GM23338 (cell line): ENCODE results near the gene CNOT8. TPM values are rescaled to one million over a fixed set of nuclear protein-coding genes. Genes with fewer than 3 reads are reported as not detected.

Source experiments
- ATAC-seq: fragments of 200-7000 bp; cut with Tn5 transposase; 3 replicates; pipeline ENCODE4 v1.9.1; 2020
- DNase-seq: peaks from one replicate; pipeline ENCODE4 v3.0.0-alpha.2; 2015; ENCODE audit warnings: low spot score
- H2AFZ ChIP-seq: fragments of 200-600 bp; sonication (generic); 2 replicates; pipeline ENCODE4 v1.8.0; 2016; ENCODE audit warnings: antibody characterized with exemption, mild to moderate bottlenecking, moderate library complexity
- H3F3A ChIP-seq: fragments of 200-600 bp; sonication (generic); replicated peaks from 2 replicates; pipeline ENCODE4 v1.8.0; 2017; ENCODE audit warnings: antibody characterized with exemption, mixed run types, low read depth
- H3K27ac ChIP-seq: fragments of 200-600 bp; sonication (generic); 2 replicates; pipeline ENCODE4 v1.6.1; 2016; ENCODE audit warnings: low read depth
- H3K27me3 ChIP-seq: fragments of 200-600 bp; sonication (generic); 2 replicates; pipeline ENCODE4 v1.8.0; 2016; ENCODE audit warnings: mild to moderate bottlenecking, mixed run types, moderate library complexity; ENCODE audit not compliant: insufficient read depth
- H3K36me3 ChIP-seq: fragments of 200-600 bp; sonication (generic); 2 replicates; pipeline ENCODE4 v1.8.0; 2016; ENCODE audit warnings: mild to moderate bottlenecking; ENCODE audit not compliant: insufficient read depth
- H3K4me1 ChIP-seq: fragments of 200-600 bp; sonication (generic); 2 replicates; pipeline ENCODE4 v1.8.0; 2016; ENCODE audit warnings: mild to moderate bottlenecking, moderate library complexity; ENCODE audit not compliant: insufficient read depth
- H3K4me2 ChIP-seq: fragments of 200-600 bp; sonication (generic); 2 replicates; pipeline ENCODE4 v1.7.1; 2017; ENCODE audit warnings: mixed run types
- H3K4me3 ChIP-seq: fragments of 200-600 bp; sonication (generic); 2 replicates; pipeline ENCODE4 v1.6.1; 2016; ENCODE audit warnings: mixed run types
- H3K79me2 ChIP-seq: fragments of 200-600 bp; sonication (generic); replicated peaks from 2 replicates; pipeline ENCODE4 v1.8.0; 2017; ENCODE audit warnings: mild to moderate bottlenecking; ENCODE audit not compliant: insufficient read depth
- H3K9me2 ChIP-seq: fragments of 200-600 bp; sonication (generic); 2 replicates; pipeline ENCODE4 v1.8.0; 2017; ENCODE audit not compliant: insufficient read depth
- H4K20me1 ChIP-seq: fragments of 200-600 bp; sonication (generic); replicated peaks from 2 replicates; pipeline ENCODE4 v1.8.0; 2017; ENCODE audit warnings: mild to moderate bottlenecking; ENCODE audit not compliant: insufficient read depth
- H3K27ac Mint-ChIP-seq: 2 replicates; pipeline ENCODE4 v1.8.0; 2020; ENCODE audit warnings: inconsistent platforms, mild to moderate bottlenecking, moderate library complexity, mixed read lengths
- H3K27me3 Mint-ChIP-seq: 3 replicates; pipeline ENCODE4 v1.8.0; 2022; ENCODE audit warnings: low read depth, mild to moderate bottlenecking, moderate library complexity, mixed read lengths, inconsistent platforms; ENCODE audit not compliant: insufficient read depth, poor library complexity
- H3K36me3 Mint-ChIP-seq: 3 replicates; pipeline ENCODE4 v1.8.0; 2021; ENCODE audit warnings: low read depth, mild to moderate bottlenecking, inconsistent platforms, moderate library complexity, mixed read lengths
- H3K4me1 Mint-ChIP-seq: 3 replicates; pipeline ENCODE4 v1.8.0; 2020; ENCODE audit warnings: mild to moderate bottlenecking, inconsistent platforms, mixed read lengths
- H3K4me3 Mint-ChIP-seq: 3 replicates; pipeline ENCODE4 v1.8.0; 2021; ENCODE audit warnings: moderate library complexity, mild to moderate bottlenecking, inconsistent platforms, mixed read lengths
- H3K9me3 Mint-ChIP-seq: 3 replicates; pipeline ENCODE4 v1.8.0; 2020; ENCODE audit warnings: moderate library complexity, mild to moderate bottlenecking, inconsistent platforms, mixed read lengths
- CREB1 ChIP-seq: fragments of 250-450 bp; sonication (Bioruptor Pico); IDR thresholded peaks from 2 replicates; pipeline ENCODE4 v1.5.0; 2020; ENCODE audit warnings: low read depth, mild to moderate bottlenecking, moderate library complexity
- CTCF ChIP-seq, 2 experiments: fragments of 200-600 bp in 1 of 2; sonication (generic) in 1 of 2; conservative IDR thresholded peaks; 2 replicates each; pipeline versions ENCODE4 v1.5.1 to v1.6.1; 2016 to 2017; ENCODE audit warnings: antibody characterized with exemption in 2 of 2, low read depth in 2 of 2, mild to moderate bottlenecking in 2 of 2, moderate library complexity in 1 of 2
- ETS1 ChIP-seq: IDR thresholded peaks from 2 replicates; pipeline ENCODE4 v1.6.1; 2016; ENCODE audit warnings: antibody characterized with exemption
- EZH2 ChIP-seq: fragments of 200-600 bp; sonication (generic); IDR thresholded peaks from one replicate; pipeline ENCODE4 v1.8.0; 2017; ENCODE audit warnings: antibody characterized with exemption, mild to moderate bottlenecking, low read depth; ENCODE audit not compliant: unreplicated experiment
- EZH2phosphoT487 ChIP-seq: fragments of 200-600 bp; sonication (generic); IDR thresholded peaks from one replicate; pipeline ENCODE4 v1.8.1; 2018; ENCODE audit warnings: antibody characterized with exemption; ENCODE audit not compliant: unreplicated experiment
- JUNB ChIP-seq: IDR thresholded peaks from one replicate; pipeline ENCODE4 v1.6.1; 2016; ENCODE audit warnings: antibody characterized with exemption; ENCODE audit not compliant: unreplicated experiment
- NANOG ChIP-seq: IDR thresholded peaks from 2 replicates; pipeline ENCODE4 v1.6.1; 2016; ENCODE audit warnings: antibody characterized with exemption, borderline replicate concordance
- POLR2AphosphoS5 ChIP-seq: IDR thresholded peaks from 2 replicates; pipeline ENCODE4 v1.6.1; 2016; ENCODE audit warnings: antibody characterized with exemption, low read depth
- REST ChIP-seq: IDR thresholded peaks from one replicate; pipeline ENCODE4 v1.6.1; 2018; ENCODE audit warnings: antibody characterized with exemption; ENCODE audit not compliant: unreplicated experiment
- STAT1 ChIP-seq: IDR thresholded peaks from one replicate; pipeline ENCODE4 v1.6.1; 2016; ENCODE audit warnings: antibody characterized with exemption; ENCODE audit not compliant: unreplicated experiment
- ZNF331 ChIP-seq: fragments of 250-450 bp; sonication (Bioruptor Pico); IDR thresholded peaks from 2 replicates; pipeline ENCODE4 v1.5.0; 2020; ENCODE audit warnings: low read depth, mild to moderate bottlenecking, moderate library complexity
- ZNF462 ChIP-seq: fragments of 250-450 bp; sonication (Bioruptor Pico); IDR thresholded peaks from 2 replicates; pipeline ENCODE4 v1.5.0; 2020; ENCODE audit warnings: mild to moderate bottlenecking, moderate library complexity
- polyA plus RNA-seq: library from polyadenylated mRNA; unstranded; fragments of >200 nt; fragmentation: Nextera tagmentation; extraction: Ambion mirVana; gene quantifications from 2 replicates; pipeline ENCODE4 v1.2.1, GENCODE V29; 2016
- total RNA-seq: library from RNA; depleted of rRNA; stranded (reverse); fragments of >200 nt; shearing (Covaris generic); gene quantifications from 2 replicates; pipeline ENCODE4 v1.2.3, GENCODE V29; 2014

The CNOT8 gene
- total and polyA plus RNA-seq, 2 experiments from 2014 or later, result 31.2 to 77.7 TPM

GRCh38 chr5:154917757-154918156, 59.3 kb downstream of the CNOT8 start:
- H3K4me1 Mint-ChIP-seq, result no peaks in the 10 kb centered on the region
- no peak overlapping the region for H3K4me3 Mint-ChIP-seq
- H3K27me3 ChIP-seq, result no peaks in the 10 kb centered on the region
- H3K27ac ChIP-seq, result no peak overlapping the region
- peaks cover 51% of the 10 kb centered on the region for H3K36me3 Mint-ChIP-seq
- H3K9me3 Mint-ChIP-seq, result no peaks in the 10 kb centered on the region
- H3F3A ChIP-seq, result no peaks in the 10 kb centered on the region
- H3K4me1 ChIP-seq, result no peaks in the 10 kb centered on the region
- no peak for DNase-seq
- no peaks in the 10 kb centered on the region for H3K9me2 ChIP-seq
- no peaks in the 10 kb centered on the region for H3K27me3 Mint-ChIP-seq
- H2AFZ ChIP-seq, result no peak overlapping the region
- no peak overlapping the region for H3K27ac Mint-ChIP-seq
- no peaks in the 10 kb centered on the region for H3K79me2 ChIP-seq
- no peak overlapping the region for H3K4me3 ChIP-seq
- H4K20me1 ChIP-seq, result no peaks in the 10 kb centered on the region
- ATAC-seq, result no peak
- no peak for TF ChIP-seq REST
- TF ChIP-seq CREB1, result no peak
- TF ChIP-seq EZH2, result no peak
- no peak for TF ChIP-seq ZNF462 (CRISPR knock-in tag)
- TF ChIP-seq ZNF331 (CRISPR knock-in tag), result no peak
- no peak for TF ChIP-seq EZH2phosphoT487
- TF ChIP-seq JUNB, result no peak
- no peak for TF ChIP-seq NANOG
- TF ChIP-seq STAT1, result no peak
- TF ChIP-seq POLR2AphosphoS5, result no peak
- TF ChIP-seq CTCF (conservative IDR thresholded peaks at IDR 0.05; ENCODE audit: low read depth in 2 of 2), result no peak
- TF ChIP-seq ETS1, result no peak
- no peak overlapping the region for H3K4me2 ChIP-seq
- H3K36me3 ChIP-seq, result peaks cover 59% of the 10 kb centered on the region
